HepG2 (cell line): Measurements from ENCODE around the gene ALDH3B1. TPM values are rescaled to one million over a fixed set of nuclear protein-coding genes. Genes with fewer than 3 reads are reported as not detected.

ENCODE experiments used
- GFI1 ChIP-seq: sonication (generic); formaldehyde crosslinking; IDR thresholded peaks from 2 replicates; pipeline ENCODE4 v1.5.0; 2020; ENCODE audit warnings: missing genetic modification reagents, mild to moderate bottlenecking, borderline replicate concordance
- HES4 ChIP-seq: sonication (generic); formaldehyde crosslinking; IDR thresholded peaks from 2 replicates; pipeline ENCODE4 v1.9.0; 2021; ENCODE audit warnings: mild to moderate bottlenecking, missing genetic modification reagents, borderline replicate concordance
- HOXA3 ChIP-seq: sonication (generic); formaldehyde crosslinking; IDR thresholded peaks from 2 replicates; pipeline ENCODE4 v1.5.0; 2020; ENCODE audit warnings: missing genetic modification reagents
- MEIS2 ChIP-seq: sonication (generic); formaldehyde crosslinking; IDR thresholded peaks from 2 replicates; pipeline ENCODE4 v1.9.0; 2021; ENCODE audit warnings: mild to moderate bottlenecking, missing genetic modification reagents
- NCOR1 ChIP-seq: fragments of 200-600 bp; sonication (generic); IDR thresholded peaks from 2 replicates; pipeline ENCODE4 v1.7.0; 2017; ENCODE audit warnings: antibody characterized with exemption, low read length, borderline replicate concordance
- NFYB ChIP-seq: sonication (generic); formaldehyde crosslinking; IDR thresholded peaks from 2 replicates; pipeline ENCODE4 v1.4.0; 2020; ENCODE audit warnings: missing genetic modification reagents
- NR2F6 ChIP-seq, 2 experiments: IDR thresholded peaks; 2 replicates each; pipeline ENCODE4 v1.6.1; 2016; ENCODE audit warnings: antibody characterized with exemption in 1 of 2, mild to moderate bottlenecking in 1 of 2
- SOX6 ChIP-seq, 2 experiments: fragments of 450-650 bp in 1 of 2; sonication (generic) in 1 of 2; formaldehyde crosslinking in 1 of 2; IDR thresholded peaks; 2 replicates each; pipeline versions ENCODE4 v1.4.0 to v1.6.1; 2017 to 2020; ENCODE audit warnings: antibody characterized with exemption in 1 of 2, mild to moderate bottlenecking in 1 of 2, missing genetic modification reagents in 1 of 2
- TCF7 ChIP-seq: sonication (generic); IDR thresholded peaks from 2 replicates; pipeline ENCODE4 v1.6.1; 2016; ENCODE audit warnings: antibody characterized with exemption, low read depth
- ZNF24 ChIP-seq: fragments of 450-650 bp; IDR thresholded peaks from 2 replicates; pipeline ENCODE4 v1.6.1; 2017; ENCODE audit warnings: antibody characterized with exemption, mild to moderate bottlenecking
- ZNF337 ChIP-seq: sonication (generic); formaldehyde crosslinking; IDR thresholded peaks from 2 replicates; pipeline ENCODE4 v1.5.1; 2020; ENCODE audit warnings: missing genetic modification reagents, low read depth, mild to moderate bottlenecking, borderline replicate concordance
- ZNF564 ChIP-seq: sonication (generic); formaldehyde crosslinking; IDR thresholded peaks from 2 replicates; pipeline ENCODE4 v1.8.1; 2023; ENCODE audit warnings: mild to moderate bottlenecking, missing genetic modification reagents
- ZNF768 ChIP-seq: sonication (generic); formaldehyde crosslinking; IDR thresholded peaks from 2 replicates; pipeline ENCODE4 v1.4.0; 2020; ENCODE audit warnings: missing genetic modification reagents
- polyA plus RNA-seq, 8 experiments: library from polyadenylated mRNA; depleted of rRNA in 3 of 8; stranded (reverse) in 7 of 8; unstranded in 1 of 8; fragments of >200 nt; fragmentation: Illumina TruSeq in 4 of 8; extraction: Trizol in 4 of 8; gene quantifications; 2 replicates each; pipeline versions ENCODE4 v1.2.1 to v1.2.3, GENCODE V29; 2011 to 2016; ENCODE audit warnings: low read depth in 4 of 8, missing spikeins in 1 of 8, mixed read lengths in 1 of 8; ENCODE audit not compliant: insufficient read depth in 1 of 8
- total RNA-seq, 5 experiments: library from RNA; depleted of rRNA; stranded (reverse); fragments of >200 nt; fragmentation: Illumina TruSeq; extraction: Trizol; gene quantifications; 2 replicates each; pipeline ENCODE4 v1.2.3, GENCODE V29; 2016; ENCODE audit warnings: low read depth in 1 of 5
- TF ChIP-seq, protein P1 (sequence below): IDR thresholded peaks from 2 replicates; pipeline ENCODE4 v1.6.1; 2016; ENCODE audit warnings: low read depth, borderline replicate concordance
- TF ChIP-seq, protein P2 (sequence below): sonication (generic); formaldehyde crosslinking; IDR thresholded peaks from 2 replicates; pipeline ENCODE4 v1.4.0; 2020; ENCODE audit warnings: missing genetic modification reagents
- TF ChIP-seq, protein P3 (sequence below): sonication (generic); formaldehyde crosslinking; IDR thresholded peaks from 2 replicates; pipeline ENCODE4 v1.8.1; 2023; ENCODE audit warnings: mild to moderate bottlenecking, moderate library complexity, missing genetic modification reagents
- TF ChIP-seq, protein P4 (sequence below): sonication (generic); formaldehyde crosslinking; IDR thresholded peaks from 2 replicates; pipeline ENCODE4 v1.5.0; 2020; ENCODE audit warnings: mild to moderate bottlenecking, missing genetic modification reagents, borderline replicate concordance

Gene ALDH3B1
- total and polyA plus RNA-seq, 2 of the 13 experiments (the other 11 are each of a cell fraction or from before 2014, with no cell fraction given) = 4.0 to 6.7 TPM

DNA sequence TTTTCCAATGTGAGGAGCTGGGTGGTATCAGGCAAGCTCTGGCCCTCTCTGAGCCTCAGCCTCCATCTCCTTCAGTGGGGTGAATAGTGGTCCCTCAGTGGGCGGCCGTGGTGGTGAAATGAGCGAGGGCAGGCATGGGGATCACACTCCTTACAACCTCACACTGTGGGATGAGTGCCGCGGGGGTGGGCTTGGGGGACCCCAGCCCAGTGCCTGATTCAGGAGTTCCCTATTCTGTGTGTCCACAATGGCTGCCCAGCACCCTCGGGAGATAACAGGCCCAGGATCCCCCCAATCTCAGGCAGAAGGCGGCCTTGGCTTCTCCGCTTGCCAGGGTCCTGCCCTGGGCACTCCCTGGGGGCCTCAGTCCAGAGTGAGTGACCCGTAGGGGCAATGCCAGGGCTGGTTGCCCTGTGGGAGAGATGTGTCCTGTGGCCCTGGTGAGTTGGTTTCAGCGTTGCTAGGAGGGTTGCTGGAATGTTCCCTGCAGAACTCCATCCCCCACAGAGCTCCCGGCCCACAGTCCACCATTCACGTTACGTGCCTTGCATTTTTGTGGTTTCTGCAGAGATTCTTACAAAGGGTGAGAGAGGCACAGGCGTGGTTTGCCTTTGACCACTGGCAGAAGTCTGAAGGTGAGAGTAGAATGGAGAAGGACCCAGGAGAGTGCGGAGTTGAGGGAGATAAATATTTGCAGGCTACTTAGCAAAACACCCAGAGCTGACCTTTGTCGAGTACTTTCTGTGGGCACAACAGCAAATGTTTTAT is 2.9 kb downstream of the ALDH3B1 start (continued):
- TF ChIP-seq ZNF337 (CRISPR knock-in tag) (0 out of 2 replicates have a peak, but pooled peaks have one; percentile 43), HES4 (CRISPR knock-in tag) (no peak), MEIS2 (no peak), ZNF564 (peak; percentile 68; the same call in 1 of the 2 replicates), ZNF768 (CRISPR knock-in tag) (peak; percentile 92), TCF7 (peak; percentile 44; the same call in 1 of the 2 replicates), ZNF24 (no peak), NFYB (no peak), HOXA3 (CRISPR knock-in tag) (peak; percentile 69), GFI1 (CRISPR knock-in tag) (peak; percentile 95), SOX6 (IDR thresholded peaks at IDR 0.05) (no peak), SOX6 (CRISPR knock-in tag; IDR thresholded peaks at IDR 0.05) (peak; percentile 49; the same call in 1 of the 2 replicates), NCOR1 (peak; percentile 54; the same call in 1 of the 2 replicates), NR2F6 (IDR thresholded peaks at IDR 0.05) (peak; percentile 67), NR2F6 (CRISPR knock-in tag; IDR thresholded peaks at IDR 0.05) (peak; percentile 76)
- TF ChIP-seq, protein P1, sequence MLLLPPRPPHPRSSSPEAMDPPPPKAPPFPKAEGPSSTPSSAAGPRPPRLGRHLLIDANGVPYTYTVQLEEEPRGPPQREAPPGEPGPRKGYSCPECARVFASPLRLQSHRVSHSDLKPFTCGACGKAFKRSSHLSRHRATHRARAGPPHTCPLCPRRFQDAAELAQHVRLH (CRISPR knock-in tag) = no peak
- TF ChIP-seq, protein P2, sequence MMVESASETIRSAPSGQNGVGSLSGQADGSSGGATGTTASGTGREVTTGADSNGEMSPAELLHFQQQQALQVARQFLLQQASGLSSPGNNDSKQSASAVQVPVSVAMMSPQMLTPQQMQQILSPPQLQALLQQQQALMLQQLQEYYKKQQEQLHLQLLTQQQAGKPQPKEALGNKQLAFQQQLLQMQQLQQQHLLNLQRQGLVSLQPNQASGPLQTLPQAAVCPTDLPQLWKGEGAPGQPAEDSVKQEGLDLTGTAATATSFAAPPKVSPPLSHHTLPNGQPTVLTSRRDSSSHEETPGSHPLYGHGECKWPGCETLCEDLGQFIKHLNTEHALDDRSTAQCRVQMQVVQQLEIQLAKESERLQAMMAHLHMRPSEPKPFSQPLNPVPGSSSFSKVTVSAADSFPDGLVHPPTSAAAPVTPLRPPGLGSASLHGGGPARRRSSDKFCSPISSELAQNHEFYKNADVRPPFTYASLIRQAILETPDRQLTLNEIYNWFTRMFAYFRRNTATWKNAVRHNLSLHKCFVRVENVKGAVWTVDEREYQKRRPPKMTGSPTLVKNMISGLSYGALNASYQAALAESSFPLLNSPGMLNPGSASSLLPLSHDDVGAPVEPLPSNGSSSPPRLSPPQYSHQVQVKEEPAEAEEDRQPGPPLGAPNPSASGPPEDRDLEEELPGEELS = peak; percentile 64
- TF ChIP-seq, protein P3, sequence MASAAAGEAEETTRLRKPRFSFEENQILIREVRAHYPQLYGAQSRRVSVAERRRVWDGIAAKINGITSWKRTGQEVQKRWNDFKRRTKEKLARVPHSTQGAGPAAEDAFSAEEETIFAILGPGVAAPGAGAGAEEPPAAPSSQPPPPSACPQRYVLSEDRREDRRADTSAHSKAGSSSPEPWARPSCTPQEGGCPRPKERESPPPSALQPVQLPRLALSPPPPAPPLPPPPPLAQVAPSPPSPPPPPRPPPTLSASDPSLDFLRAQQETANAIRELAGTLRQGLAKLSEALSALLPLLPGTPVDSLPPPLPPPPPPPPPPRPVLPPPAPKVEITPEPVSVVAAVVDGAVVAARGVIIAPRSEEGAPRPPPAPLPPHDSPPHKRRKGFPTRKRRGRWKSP = 0 out of 2 replicates have a peak, but pooled peaks have one; percentile 47
- TF ChIP-seq, protein P4, sequence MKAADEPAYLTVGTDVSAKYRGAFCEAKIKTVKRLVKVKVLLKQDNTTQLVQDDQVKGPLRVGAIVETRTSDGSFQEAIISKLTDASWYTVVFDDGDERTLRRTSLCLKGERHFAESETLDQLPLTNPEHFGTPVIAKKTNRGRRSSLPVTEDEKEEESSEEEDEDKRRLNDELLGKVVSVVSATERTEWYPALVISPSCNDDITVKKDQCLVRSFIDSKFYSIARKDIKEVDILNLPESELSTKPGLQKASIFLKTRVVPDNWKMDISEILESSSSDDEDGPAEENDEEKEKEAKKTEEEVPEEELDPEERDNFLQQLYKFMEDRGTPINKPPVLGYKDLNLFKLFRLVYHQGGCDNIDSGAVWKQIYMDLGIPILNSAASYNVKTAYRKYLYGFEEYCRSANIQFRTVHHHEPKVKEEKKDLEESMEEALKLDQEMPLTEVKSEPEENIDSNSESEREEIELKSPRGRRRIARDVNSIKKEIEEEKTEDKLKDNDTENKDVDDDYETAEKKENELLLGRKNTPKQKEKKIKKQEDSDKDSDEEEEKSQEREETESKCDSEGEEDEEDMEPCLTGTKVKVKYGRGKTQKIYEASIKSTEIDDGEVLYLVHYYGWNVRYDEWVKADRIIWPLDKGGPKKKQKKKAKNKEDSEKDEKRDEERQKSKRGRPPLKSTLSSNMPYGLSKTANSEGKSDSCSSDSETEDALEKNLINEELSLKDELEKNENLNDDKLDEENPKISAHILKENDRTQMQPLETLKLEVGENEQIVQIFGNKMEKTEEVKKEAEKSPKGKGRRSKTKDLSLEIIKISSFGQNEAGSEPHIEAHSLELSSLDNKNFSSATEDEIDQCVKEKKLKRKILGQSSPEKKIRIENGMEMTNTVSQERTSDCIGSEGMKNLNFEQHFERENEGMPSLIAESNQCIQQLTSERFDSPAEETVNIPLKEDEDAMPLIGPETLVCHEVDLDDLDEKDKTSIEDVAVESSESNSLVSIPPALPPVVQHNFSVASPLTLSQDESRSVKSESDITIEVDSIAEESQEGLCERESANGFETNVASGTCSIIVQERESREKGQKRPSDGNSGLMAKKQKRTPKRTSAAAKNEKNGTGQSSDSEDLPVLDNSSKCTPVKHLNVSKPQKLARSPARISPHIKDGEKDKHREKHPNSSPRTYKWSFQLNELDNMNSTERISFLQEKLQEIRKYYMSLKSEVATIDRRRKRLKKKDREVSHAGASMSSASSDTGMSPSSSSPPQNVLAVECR = peak; percentile 50; the same call in 1 of the 2 replicates
